ENCODE results near the gene ARHGAP6. TPM values are rescaled to one million over a fixed set of nuclear protein-coding genes. Genes with fewer than 3 reads are reported as not detected.

ARHGAP6 gene
- total and polyA plus RNA-seq, 2 of the 13 experiments (the other 11 are each of a cell fraction or from before 2014, with no cell fraction given) = 0.11 TPM; not detected in 1

DNA sequence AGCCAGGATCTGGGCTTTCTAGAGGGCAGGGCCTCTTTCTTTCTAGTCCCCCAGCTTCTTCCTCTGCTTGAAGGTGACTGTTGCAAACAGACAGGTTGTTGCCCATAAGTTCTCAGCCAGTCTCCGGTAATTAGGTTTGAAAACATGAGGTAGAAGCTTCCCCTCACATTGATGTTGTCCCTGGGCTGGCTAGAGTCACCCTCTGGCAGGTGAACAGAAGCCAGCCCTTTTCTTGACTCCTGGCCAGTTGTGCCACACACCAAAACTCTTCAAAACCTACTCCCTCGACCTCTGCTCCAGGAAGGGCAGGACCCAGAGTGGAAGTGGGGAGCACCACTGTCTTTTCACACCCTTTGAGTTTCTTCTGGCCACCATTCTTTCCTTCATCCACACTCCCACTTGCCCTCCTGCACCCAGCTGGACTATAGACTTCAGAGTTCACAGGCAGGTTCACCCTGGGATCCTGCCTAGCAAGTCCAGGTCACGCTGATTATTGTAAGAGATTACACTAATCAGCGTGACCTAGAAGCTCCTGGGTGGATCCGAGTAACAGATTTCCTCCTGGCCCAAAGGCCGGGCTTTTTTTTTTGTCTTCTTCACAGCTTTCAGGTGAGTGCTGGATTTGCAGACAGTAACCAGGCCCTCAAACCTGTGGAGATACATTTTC lies 37.4 kb upstream of the ARHGAP6 start:
- no peaks in the 10 kb centered on the region for H3K4me1 ChIP-seq (ENCODE audit: insufficient read depth, low read length)
- no peak overlapping the region for H3K4me3 ChIP-seq (replicated peaks in 1 of 3; ENCODE audit: insufficient read depth in 1 of 3, low read depth in 2 of 3, low read length in 3 of 3)
- H3K79me2 ChIP-seq (ENCODE audit: insufficient read depth, low read length) = no peaks in the 10 kb centered on the region
- no peak for TF ChIP-seq CCAR2 (optimal IDR thresholded peaks at IDR 0.05; ENCODE audit: low read depth, low read length)
- TF ChIP-seq MAF1 (CRISPR knock-in tag; IDR thresholded peaks at IDR 0.05; ENCODE audit: borderline replicate concordance) = no peak
- no peak for TF ChIP-seq ZFP37 (CRISPR knock-in tag; IDR thresholded peaks at IDR 0.05; ENCODE audit: borderline replicate concordance)
- no peak for TF ChIP-seq XRCC5 (optimal IDR thresholded peaks at IDR 0.05; ENCODE audit: low read length)
- TF ChIP-seq, protein P1, sequence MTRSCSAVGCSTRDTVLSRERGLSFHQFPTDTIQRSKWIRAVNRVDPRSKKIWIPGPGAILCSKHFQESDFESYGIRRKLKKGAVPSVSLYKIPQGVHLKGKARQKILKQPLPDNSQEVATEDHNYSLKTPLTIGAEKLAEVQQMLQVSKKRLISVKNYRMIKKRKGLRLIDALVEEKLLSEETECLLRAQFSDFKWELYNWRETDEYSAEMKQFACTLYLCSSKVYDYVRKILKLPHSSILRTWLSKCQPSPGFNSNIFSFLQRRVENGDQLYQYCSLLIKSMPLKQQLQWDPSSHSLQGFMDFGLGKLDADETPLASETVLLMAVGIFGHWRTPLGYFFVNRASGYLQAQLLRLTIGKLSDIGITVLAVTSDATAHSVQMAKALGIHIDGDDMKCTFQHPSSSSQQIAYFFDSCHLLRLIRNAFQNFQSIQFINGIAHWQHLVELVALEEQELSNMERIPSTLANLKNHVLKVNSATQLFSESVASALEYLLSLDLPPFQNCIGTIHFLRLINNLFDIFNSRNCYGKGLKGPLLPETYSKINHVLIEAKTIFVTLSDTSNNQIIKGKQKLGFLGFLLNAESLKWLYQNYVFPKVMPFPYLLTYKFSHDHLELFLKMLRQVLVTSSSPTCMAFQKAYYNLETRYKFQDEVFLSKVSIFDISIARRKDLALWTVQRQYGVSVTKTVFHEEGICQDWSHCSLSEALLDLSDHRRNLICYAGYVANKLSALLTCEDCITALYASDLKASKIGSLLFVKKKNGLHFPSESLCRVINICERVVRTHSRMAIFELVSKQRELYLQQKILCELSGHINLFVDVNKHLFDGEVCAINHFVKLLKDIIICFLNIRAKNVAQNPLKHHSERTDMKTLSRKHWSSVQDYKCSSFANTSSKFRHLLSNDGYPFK (CRISPR knock-in tag; IDR thresholded peaks at IDR 0.05; ENCODE audit: borderline replicate concordance) = no peak
- no peak for TF ChIP-seq HDAC1 (CRISPR knock-in tag; IDR thresholded peaks at IDR 0.05)
- no peak for TF ChIP-seq MYNN (CRISPR knock-in tag; IDR thresholded peaks at IDR 0.05; ENCODE audit: low read depth)
- TF ChIP-seq TCF7 (IDR thresholded peaks at IDR 0.05; ENCODE audit: low read depth) = no peak
- TF ChIP-seq, protein P2, sequence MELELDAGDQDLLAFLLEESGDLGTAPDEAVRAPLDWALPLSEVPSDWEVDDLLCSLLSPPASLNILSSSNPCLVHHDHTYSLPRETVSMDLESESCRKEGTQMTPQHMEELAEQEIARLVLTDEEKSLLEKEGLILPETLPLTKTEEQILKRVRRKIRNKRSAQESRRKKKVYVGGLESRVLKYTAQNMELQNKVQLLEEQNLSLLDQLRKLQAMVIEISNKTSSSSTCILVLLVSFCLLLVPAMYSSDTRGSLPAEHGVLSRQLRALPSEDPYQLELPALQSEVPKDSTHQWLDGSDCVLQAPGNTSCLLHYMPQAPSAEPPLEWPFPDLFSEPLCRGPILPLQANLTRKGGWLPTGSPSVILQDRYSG (CRISPR knock-in tag; IDR thresholded peaks at IDR 0.05) = no peak
- TF ChIP-seq PAX8 (CRISPR knock-in tag; IDR thresholded peaks at IDR 0.05; ENCODE audit: borderline replicate concordance) = no peak
- TF ChIP-seq ZNF136 (CRISPR knock-in tag; IDR thresholded peaks at IDR 0.05; ENCODE audit: low read depth) = no peak
- no peak for FAIRE-seq
- no peak overlapping the region for H2AFZ ChIP-seq (ENCODE audit: low read length)
- intact Hi-C loops (cut with micrococcal nuclease; ENCODE audit: unreplicated experiment) = no loop called here
- no peak for DNase-seq (ENCODE audit: low spot score)
- WGBS (ENCODE audit: low lambda C conversion rate) = 33% methylated on average over 4 of the region's 6 CpGs
- H3K36me3 ChIP-seq (replicated peaks in 1 of 2; ENCODE audit: control insufficient read depth in 1 of 2, insufficient read depth in 2 of 2, low read length in 2 of 2) = no peaks in the 10 kb centered on the region
- BruUV-seq (replicated peaks) = no TSS peak
- ChIA-PET CTCF (ENCODE audit: low intra/inter-chr PET ratio, low total read pairs) (no interaction called here), POLR2A (no interaction called here)
- H4K20me1 ChIP-seq (ENCODE audit: insufficient read depth, low read length) = no peaks in the 10 kb centered on the region
- H3K27ac ChIP-seq (ENCODE audit: extremely low read length, insufficient read depth, low read length) = no peak overlapping the region
- H3K4me2 ChIP-seq (ENCODE audit: low read depth, low read length) = no peak overlapping the region
- H3K27me3 ChIP-seq (ENCODE audit: control insufficient read depth in 1 of 2, insufficient read depth in 2 of 2, low read length in 2 of 2) = no peaks in the 10 kb centered on the region
- no peak overlapping the region for H3K9ac ChIP-seq (ENCODE audit: insufficient read depth, low read depth, low read length)
- in situ Hi-C loops (cut with HindIII; ENCODE audit: extremely low pct_ligation_motif_present, low pct_unique_long_range_greater_than_20kb) = no loop called here
- no peak for ATAC-seq
- no peaks in the 10 kb centered on the region for H3K9me3 ChIP-seq (ENCODE audit: low read length)

Measured in HepG2 (cell line).